Measurements from ENCODE around the gene PARD6B.

- no peak for TF ChIP-seq CREB5 (CRISPR knock-in tag; IDR thresholded peaks at IDR 0.05; ENCODE audit: low read depth)
- TF ChIP-seq PPARA (CRISPR knock-in tag; IDR thresholded peaks at IDR 0.05; ENCODE audit: borderline replicate concordance), result no peak
- no peak for TF ChIP-seq ISL1 (CRISPR knock-in tag; IDR thresholded peaks at IDR 0.05)
Observed at GRCh38 chr20:50801747-50802125, 70.4 kb downstream of the PARD6B start.
